A673 (cell line): Measurements from ENCODE around the gene NME3. TPM values are rescaled to one million over a fixed set of nuclear protein-coding genes. Genes with fewer than 3 reads are reported as not detected.

Experiments used
- BruUV-seq: library from RNA; stranded (reverse); fragments of 400-500 nt; replicated peaks from 2 replicates; lab custom pipeline; 2021; lab: Mats Ljungman, UMichigan
- CTCF ChIA-PET: fragments of 300-600 bp; sonication (Branson Sonifier 250); formaldehyde crosslinking; loops from one replicate; lab custom pipeline; 2022; ENCODE audit warnings: antibody characterized with exemption; lab: Charles Lee
- POLR2A ChIA-PET: fragments of 300-600 bp; sonication (Branson Sonifier 250); formaldehyde crosslinking; loops from one replicate; lab custom pipeline; 2022; ENCODE audit warnings: antibody characterized with exemption; ENCODE audit not compliant: low non-redundant PET; lab: Charles Lee
- DNase-seq: peaks from one replicate; pipeline ENCODE4 v3.0.0-alpha.2; 2015; ENCODE audit warnings: low spot score
- H3K27ac ChIP-seq: fragments of 200-600 bp; sonication (generic); 2 replicates; pipeline ENCODE4 v1.5.1; 2016; ENCODE audit warnings: mixed run types, low read depth, mild to moderate bottlenecking, mixed read lengths, antibody characterized with exemption, low read length; ENCODE audit not compliant: poor library complexity, severe bottlenecking
- H3K27me3 ChIP-seq: fragments of 200-600 bp; sonication (generic); replicated peaks from 2 replicates; pipeline ENCODE4 v1.6.1; 2017; ENCODE audit warnings: mixed run types, low read depth, mild to moderate bottlenecking, mixed read lengths, antibody characterized with exemption, low read length; ENCODE audit not compliant: insufficient read depth, poor library complexity
- H3K36me3 ChIP-seq: fragments of 200-600 bp; sonication (generic); 2 replicates; pipeline ENCODE4 v1.6.1; 2016; ENCODE audit warnings: mixed run types, mild to moderate bottlenecking, mixed read lengths, antibody characterized with exemption, low read length; ENCODE audit not compliant: insufficient read depth, poor library complexity, severe bottlenecking
- H3K4me1 ChIP-seq: fragments of 200-600 bp; sonication (generic); 2 replicates; pipeline ENCODE4 v1.6.1; 2017; ENCODE audit warnings: mixed run types, mild to moderate bottlenecking, mixed read lengths, antibody characterized with exemption, low read length; ENCODE audit not compliant: insufficient read depth, poor library complexity, severe bottlenecking
- H3K4me3 ChIP-seq: fragments of 200-600 bp; sonication (generic); 2 replicates; pipeline ENCODE4 v1.5.1; 2016; ENCODE audit warnings: low read depth, mixed run types, mild to moderate bottlenecking, mixed read lengths, low read length; ENCODE audit not compliant: poor library complexity, severe bottlenecking
- H3K9me3 ChIP-seq: fragments of 200-600 bp; sonication (generic); 2 replicates; pipeline ENCODE4 v1.6.1; 2016; ENCODE audit warnings: mixed run types, low read depth, mild to moderate bottlenecking, mixed read lengths, antibody characterized with exemption, low read length; ENCODE audit not compliant: poor library complexity, severe bottlenecking
- EZH2 ChIP-seq: fragments of 200-600 bp; sonication (generic); IDR thresholded peaks from 2 replicates; pipeline ENCODE4 v1.6.1; 2017; ENCODE audit warnings: borderline replicate concordance, low read depth, mild to moderate bottlenecking, mixed read lengths, antibody characterized with exemption, low read length; ENCODE audit not compliant: poor library complexity, severe bottlenecking
- intact Hi-C: fragments of 100-400 bp; cut with micrococcal nuclease; formaldehyde crosslinking; loops from one replicate; pipeline ENCODE4 v1.10.0; 2022; ENCODE audit not compliant: unreplicated experiment
- total RNA-seq: library from RNA; stranded (reverse); gene quantifications from 2 replicates; pipeline ENCODE4 v1.2.3, GENCODE V29; 2021
- TF ChIP-seq, protein P1 (sequence below): fragments of 300-800, 200-600 bp; sonication (generic); conservative IDR thresholded peaks from 2 replicates; pipeline ENCODE4 v1.5.1; 2017; ENCODE audit warnings: low read depth, mild to moderate bottlenecking, antibody characterized with exemption, low read length, moderate library complexity, mixed read lengths

NME3 gene
- total RNA-seq, 1 experiment from 2014 or later: 35.3 TPM

DNA sequence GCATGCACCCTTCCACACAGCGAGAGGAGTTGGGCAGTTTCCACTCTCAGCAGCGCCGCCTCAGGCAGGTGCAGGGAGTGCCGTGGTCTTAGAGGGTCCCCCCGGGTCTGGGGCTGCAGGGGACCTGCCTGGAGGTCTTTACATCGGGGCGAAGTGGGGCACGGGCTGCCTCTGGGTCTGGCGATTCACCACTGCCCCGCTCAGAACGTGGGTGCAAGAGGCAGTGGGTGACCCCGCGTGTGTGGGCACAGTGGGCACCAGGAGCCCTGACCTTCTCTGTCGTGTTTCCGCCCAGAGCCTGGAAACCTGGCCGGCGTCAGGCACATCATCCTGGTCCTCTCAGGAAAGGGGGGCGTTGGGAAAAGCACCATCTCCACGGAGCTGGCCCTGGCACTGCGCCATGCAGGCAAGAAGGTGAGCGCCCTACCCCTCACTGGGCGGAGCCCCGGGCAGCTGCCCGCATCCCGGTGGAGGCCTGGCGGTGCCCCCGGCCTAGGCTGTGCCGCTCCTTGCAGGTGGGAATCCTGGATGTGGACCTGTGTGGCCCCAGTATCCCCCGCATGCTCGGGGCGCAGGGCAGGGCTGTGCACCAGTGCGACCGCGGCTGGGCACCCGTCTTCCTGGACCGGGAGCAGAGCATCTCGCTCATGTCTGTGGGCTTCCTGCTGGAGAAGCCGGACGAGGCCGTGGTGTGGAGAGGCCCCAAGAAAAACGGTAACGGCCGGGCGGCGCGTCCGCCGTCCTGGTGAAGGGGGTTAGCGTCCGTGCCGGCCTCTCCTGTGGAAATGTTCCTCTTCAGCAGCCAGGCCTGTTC, 15.1 kb upstream of the NME3 start:
- H3K36me3 ChIP-seq: peaks cover 18% of the 10 kb centered on the region
- no peak overlapping the region for H3K4me3 ChIP-seq
- H3K9me3 ChIP-seq: no peaks in the 10 kb centered on the region
- CTCF ChIA-PET: no interaction called here
- POLR2A ChIA-PET: no interaction called here
- H3K27me3 ChIP-seq: no peaks in the 10 kb centered on the region
- no TSS peak for BruUV-seq
- intact Hi-C loops: no loop called here
- DNase-seq: no peak
- H3K27ac ChIP-seq: no peak overlapping the region
- TF ChIP-seq EZH2: no peak
- TF ChIP-seq, protein P1, sequence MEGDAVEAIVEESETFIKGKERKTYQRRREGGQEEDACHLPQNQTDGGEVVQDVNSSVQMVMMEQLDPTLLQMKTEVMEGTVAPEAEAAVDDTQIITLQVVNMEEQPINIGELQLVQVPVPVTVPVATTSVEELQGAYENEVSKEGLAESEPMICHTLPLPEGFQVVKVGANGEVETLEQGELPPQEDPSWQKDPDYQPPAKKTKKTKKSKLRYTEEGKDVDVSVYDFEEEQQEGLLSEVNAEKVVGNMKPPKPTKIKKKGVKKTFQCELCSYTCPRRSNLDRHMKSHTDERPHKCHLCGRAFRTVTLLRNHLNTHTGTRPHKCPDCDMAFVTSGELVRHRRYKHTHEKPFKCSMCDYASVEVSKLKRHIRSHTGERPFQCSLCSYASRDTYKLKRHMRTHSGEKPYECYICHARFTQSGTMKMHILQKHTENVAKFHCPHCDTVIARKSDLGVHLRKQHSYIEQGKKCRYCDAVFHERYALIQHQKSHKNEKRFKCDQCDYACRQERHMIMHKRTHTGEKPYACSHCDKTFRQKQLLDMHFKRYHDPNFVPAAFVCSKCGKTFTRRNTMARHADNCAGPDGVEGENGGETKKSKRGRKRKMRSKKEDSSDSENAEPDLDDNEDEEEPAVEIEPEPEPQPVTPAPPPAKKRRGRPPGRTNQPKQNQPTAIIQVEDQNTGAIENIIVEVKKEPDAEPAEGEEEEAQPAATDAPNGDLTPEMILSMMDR: no peak
- H3K4me1 ChIP-seq: no peaks in the 10 kb centered on the region

DNA sequence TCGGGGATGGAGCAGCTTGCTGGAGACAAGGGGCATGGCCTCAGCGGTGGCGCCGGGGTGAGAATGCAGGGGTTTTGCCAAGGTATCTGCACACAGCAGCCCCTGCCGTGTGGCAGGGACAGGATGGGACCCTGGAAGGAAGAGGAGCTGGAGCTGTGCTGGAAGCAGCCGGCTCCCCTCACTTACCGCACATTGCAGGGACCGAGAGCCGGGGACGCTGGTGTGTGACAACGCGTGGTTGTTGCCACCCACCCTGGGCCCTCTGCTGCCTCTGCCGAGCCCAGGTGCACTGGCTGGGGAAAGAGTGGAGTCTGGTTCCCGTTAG, 14.5 kb upstream of the NME3 start:
- POLR2A ChIA-PET: no interaction called here

DNA sequence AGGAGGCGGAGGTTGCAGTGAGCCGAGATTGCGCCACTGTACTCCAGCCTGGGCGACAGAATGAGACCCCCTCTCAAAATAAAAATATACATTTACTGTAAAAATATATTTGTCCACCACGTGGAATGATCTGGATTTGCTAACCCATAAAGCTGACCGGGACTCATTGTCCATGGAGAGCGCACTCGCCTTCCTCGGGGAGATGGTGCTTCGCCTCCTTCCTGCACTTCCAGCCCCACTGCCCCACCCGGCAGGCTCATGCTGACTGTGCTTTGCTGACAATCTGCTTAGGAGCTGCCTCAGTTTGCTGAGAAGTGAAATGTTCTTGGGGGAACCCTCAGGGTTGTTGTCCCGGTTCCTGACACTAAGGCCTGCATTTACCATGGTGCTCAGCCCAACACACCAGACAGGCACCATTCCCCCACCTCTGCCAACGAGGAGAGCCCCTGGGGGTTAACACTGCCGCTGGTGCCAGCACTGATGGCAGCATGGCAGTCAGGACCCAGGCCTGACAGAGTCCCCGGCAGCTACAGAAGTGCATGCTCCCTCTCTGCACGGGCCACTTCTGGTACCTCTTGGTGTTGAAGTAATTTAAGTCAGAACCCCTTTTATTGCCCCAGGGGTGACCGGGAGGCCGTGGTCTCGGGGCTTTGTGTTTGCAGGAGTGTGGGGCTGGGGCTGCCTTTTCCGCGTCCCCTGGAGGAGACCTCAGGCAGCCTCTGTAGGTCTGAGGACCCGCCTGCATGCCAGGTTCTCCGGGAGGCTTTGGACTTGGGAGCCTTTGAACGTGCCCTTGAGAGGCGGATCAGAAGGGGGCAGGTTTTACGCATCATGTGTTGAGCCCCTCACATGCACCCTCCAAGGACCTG, 13.9 kb upstream of the NME3 start:
- no peak overlapping the region for H3K4me3 ChIP-seq
- peaks cover 18% of the 10 kb centered on the region for H3K36me3 ChIP-seq
- ChIA-PET CTCF (no interaction called here), POLR2A (no interaction called here)
- H3K27ac ChIP-seq: no peak overlapping the region
- no peaks in the 10 kb centered on the region for H3K4me1 ChIP-seq
- H3K9me3 ChIP-seq: no peaks in the 10 kb centered on the region
- DNase-seq: no peak
- BruUV-seq: no TSS peak
- no peaks in the 10 kb centered on the region for H3K27me3 ChIP-seq
- intact Hi-C loops: no loop called here
- TF ChIP-seq, protein P1: no peak

More for the DNA sequence above, 14.5 kb upstream of the NME3 start:
- H3K4me3 ChIP-seq: no peak overlapping the region
- CTCF ChIA-PET: no interaction called here
- H3K9me3 ChIP-seq: no peaks in the 10 kb centered on the region
- no peak for TF ChIP-seq EZH2
- TF ChIP-seq, protein P1: no peak
- no peak overlapping the region for H3K27ac ChIP-seq
- H3K27me3 ChIP-seq: no peaks in the 10 kb centered on the region
- no TSS peak for BruUV-seq
- DNase-seq: no peak
- H3K4me1 ChIP-seq: no peaks in the 10 kb centered on the region
- H3K36me3 ChIP-seq: peaks cover 18% of the 10 kb centered on the region
- intact Hi-C loops: no loop called here
